GM19025 (cell line): Measurements from ENCODE around the gene LRRC1.
A peak's percentile ranks its signal among the peaks of the same experiment; 100 is the strongest.

Experiments
- ATAC-seq: cut with Tn5 transposase; IDR thresholded peaks from one replicate; pipeline ENCODE4 v1.9.1; 2021; ENCODE audit warnings: mild to moderate bottlenecking, low read depth, moderate library complexity; ENCODE audit not compliant: unreplicated experiment

LRRC1 gene

DNA sequence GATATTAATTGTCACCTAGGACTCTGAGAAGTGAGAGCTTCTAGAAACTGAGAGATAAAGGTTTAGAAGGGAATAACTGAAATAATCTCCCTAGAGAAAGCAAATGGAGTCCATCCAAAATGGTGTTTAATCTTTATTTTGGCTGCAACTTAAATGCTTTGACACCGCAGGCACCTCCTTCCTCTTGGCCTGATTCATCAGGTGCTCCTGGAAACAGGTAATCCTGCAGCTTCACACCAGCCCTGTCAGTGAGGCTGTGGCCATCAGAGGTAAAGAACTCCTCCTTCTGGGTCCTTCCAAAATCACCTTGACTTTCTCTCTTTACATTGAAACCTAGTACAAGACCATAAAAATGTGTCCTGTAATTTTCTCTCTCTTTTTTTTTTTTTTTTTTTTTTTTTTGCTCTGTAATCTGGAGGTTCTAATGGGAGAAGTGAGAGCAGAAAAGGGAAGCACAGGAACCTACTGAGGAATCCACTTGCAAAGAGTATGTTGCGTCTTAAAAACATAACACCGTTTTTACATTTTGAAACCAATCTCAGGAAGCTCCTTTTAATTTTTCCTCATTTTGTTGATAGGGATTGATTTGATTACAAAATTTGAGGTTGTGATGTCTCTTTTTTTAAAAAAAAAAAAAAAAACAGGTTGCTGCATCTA, 124.2 kb downstream of the LRRC1 start:
- no peak for ATAC-seq

DNA sequence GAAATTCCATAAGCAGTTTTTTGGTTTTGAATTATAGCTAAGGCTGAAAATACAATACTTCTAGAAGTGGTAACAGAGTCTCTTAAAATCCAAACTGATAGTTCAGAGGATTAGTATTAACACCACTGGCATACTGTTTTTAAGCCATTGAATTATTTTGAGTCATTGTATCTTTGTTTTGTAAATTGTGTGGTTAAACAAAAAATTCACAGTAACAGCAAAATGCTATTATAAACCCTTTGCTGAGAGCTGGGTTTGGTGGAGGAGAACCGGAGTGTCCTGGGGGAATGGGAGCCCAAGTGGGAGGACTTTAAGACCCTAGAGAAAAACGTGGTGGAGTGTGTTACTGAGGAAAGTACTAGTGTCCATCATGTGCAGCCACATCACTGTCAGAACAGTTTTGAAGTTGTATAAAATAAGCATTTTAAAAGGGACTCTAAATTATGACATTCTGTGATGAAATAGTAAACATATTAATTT, 125.1 kb downstream of the LRRC1 start:
- ATAC-seq, result no peak

DNA sequence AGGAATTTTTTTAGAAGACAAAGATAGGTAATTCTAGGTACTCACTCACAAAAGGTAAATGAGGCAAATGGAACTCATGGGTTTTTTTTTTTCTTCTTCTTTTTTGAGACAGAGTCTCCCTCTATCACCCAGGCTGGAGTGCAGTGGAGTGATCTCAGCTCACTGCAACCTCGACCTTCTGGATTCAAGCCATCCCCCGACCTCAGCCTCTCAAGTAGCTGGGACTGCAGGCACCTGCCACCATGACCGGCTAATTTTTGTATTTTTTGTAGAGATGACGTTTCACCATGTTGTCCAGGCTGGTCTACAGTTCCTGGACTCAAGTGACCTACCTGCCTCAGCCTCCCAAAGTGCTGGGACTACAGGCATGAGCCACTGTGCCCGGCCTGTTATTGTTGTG, 126.1 kb downstream of the LRRC1 start:
- no peak for ATAC-seq

DNA sequence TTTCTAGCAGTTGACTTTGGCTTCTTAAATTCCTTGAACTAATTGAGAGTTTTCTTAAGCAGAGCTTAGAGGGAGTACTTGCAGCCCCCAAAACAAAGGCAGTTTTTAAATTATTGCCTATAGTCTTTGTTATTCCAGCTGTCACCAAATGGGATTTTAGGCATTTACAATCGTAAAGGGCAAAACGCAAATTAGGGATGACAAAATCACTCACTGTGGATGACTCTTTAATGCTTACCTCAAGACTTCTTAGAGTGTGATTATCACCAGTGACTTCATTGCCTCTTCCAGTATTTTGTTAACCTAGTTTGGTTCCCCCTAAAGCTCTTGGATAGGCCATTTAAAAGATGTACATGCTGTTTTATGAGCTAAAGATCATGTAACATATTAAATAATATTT, 126.8 kb downstream of the LRRC1 start:
- no peak for ATAC-seq

DNA sequence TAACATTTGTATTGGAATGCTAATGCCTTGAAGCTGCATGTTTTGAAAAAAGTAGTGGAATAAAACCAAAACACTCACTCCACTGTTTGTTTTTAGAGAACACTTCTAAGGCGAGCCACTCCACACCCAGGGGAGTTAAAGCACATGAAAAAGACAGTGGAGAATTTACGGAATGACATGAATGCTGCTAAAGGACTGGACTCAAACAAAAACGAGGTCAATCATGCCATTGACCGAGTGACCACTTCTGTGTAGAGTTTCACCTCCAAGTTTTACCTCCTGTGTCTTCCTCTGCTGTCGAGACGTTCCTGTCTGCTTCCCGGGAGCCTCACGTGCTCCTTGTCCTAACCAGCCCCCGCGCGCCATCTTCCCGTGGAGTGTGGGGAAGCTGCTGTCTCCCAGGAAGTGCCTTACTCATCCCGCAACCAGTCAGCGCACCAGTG, 127.8 kb downstream of the LRRC1 start:
- no peak for ATAC-seq

DNA sequence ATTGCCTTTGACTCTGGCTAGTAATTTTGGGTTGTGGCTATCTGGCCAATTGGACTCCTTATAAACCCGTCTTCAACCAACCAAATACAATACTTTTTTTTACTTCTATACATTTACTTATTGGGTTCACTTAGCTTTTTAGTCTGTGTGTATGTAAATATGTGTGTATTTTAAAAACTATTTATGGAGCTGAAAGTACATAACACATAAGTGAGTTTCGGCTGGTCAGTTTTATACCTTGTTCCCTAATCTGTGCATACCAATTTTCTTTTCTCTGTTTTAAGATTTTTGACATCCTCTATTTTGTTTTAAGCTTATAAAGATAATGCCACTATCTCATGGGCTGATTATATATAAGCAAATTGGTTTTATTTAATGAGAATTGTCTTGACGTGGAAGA, 129.5 kb downstream of the LRRC1 start:
- ATAC-seq, result peak; percentile 64

DNA sequence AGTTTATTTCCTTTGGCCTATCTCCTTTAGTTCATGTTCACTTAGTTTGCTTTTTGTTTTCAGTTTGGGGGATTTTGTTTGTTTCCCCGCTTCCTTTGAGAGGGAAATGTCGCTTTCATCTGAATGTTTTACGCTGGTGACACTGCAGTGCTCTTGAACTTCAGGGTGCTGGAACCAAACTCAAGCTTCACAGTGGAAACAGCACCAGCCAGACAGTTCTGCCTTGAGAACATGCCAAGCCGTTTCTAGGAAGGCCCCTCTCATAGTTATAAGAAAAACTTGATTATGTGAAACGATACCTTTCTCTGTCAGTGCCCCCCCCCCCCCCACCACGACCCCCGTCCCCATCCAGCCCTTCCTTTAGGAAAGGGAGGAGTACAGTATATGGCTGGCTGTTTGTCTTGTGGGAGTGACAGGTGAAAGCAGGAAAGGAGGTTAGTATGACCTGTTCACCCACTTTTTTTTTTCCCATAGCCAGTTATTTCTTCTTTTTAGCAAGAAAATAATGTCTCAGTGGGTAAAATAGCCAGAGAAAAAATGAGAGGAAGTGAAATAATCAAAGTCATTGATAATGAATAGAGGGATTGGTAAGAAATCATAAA, 130.1 kb downstream of the LRRC1 start:
- ATAC-seq, result no peak

DNA sequence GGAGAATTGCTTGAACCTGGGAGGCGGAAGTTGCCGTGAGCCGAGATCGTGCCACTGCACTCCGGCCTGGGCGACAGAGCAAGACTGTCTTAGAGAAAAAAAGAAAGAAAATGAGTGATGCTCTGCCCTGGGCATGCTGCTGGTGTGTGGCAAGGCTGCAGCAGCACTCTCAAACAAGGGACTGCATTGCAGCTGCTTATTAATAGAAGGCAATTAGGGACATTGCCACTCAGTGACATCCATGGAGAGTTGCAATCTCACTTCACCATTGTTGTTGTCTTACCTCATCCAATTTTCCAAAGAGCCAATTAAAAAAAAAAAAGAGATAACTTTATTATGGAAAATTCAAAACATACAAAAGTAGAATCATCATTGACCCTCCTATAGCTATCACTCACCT, 131.1 kb downstream of the LRRC1 start:
- no peak for ATAC-seq

DNA sequence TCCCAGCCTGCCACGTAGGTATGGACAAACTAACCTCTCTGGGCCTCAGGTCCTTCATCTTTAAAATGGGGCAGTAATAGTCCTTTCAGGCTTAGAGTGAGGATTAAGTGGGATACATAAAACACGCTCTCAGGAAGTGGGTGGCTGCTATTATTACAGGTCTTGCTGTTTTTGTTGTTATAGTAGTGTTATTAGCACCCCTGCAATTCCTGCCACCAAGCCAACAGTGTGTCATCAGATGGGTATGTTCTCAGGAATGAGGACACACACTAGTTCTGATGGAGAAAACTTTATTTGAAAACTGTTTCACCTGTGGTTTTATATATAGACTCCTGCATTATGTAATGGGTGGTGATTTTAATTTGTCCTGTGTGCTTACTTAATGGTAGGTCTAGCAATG, 131.7 kb downstream of the LRRC1 start:
- ATAC-seq, result no peak

DNA sequence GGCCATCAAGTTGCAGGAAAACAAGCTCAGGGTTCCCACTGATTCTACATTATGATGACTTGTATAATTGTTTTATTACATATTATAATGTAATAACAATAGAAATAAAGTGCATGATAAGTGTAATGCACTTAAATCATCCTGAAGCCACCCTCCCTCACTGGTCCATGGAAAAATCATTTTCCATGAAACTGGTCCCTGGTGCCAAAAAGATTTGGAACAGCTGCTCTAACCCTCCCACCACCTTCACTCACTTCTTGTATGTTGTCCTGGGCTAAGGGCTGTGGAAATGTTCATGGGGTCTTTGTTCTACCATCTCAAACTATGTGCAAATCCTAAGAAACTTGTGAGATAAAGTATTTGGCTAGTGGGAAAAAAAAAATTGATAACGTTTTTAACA, 133.8 kb downstream of the LRRC1 start:
- ATAC-seq, result no peak

DNA sequence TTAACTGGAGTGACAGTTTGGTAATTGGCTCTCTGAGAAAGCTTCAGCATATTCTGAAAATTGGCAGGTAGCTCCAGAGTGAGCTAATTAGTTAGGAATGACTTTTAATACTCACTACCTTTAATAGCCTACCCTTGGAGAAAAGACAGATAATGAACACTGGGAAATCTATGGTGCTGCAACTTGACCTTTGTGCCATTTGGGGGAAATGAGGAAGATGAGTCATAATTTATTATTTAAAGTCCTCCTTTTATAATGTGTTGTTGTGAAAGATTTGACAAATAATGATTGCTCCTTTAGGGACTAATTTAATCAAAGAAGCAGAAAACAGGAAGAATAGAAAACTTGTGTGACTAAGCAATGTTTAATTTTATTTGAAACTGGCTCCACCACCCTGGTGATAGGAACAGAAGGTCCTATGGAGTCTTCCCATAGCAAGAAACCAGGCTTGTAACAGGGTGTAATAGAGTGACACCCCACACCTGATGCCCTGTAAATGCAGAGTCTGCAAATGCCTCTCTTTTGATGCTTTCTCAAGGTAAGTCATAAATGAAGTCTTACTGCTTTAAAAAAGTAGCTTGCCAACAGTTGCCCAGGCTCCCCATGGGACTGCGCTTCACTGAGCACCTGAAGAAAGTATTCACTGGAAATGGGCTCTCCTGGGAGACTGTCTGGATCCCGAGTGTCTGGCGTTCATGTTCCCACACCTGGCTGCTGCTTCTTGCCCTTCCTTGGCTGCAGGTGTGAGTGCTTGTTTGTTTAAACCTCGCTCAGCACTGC, 134.4 kb downstream of the LRRC1 start:
- no peak for ATAC-seq

DNA sequence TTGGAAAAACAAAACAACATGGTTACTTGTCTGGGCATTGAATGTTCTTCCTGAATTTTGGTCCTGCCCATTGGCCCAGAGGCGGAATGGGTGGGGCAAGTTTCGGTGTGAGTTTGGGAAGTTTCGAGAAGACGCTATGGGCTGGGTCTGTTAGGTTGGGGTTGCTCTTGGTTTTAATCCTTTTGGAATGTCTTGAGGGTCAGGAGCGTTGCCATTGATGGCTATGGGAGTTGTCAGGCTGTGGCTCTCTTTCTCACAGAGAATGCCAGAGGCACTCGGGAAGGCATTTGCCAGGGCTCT, 135.0 kb downstream of the LRRC1 start:
- ATAC-seq, result no peak

DNA sequence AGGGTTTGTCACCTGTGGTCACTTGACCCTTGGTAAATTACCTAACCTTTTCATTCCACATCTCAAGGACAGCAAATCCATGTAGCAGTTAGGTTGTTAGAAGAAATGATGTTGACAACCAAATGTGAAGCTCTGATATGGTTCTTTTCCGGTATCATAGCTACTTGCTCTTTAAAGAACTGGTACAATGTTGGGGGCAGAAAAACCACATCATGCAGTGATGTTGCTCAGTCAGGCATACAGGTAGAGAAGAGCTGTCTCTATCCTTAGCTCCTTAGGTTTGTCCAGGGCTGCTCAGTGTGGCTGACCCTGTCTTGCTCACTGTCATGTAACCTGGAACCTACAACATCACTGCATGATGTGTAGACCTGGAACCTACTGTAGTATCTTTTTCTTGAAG, 135.5 kb downstream of the LRRC1 start:
- ATAC-seq, result no peak

DNA sequence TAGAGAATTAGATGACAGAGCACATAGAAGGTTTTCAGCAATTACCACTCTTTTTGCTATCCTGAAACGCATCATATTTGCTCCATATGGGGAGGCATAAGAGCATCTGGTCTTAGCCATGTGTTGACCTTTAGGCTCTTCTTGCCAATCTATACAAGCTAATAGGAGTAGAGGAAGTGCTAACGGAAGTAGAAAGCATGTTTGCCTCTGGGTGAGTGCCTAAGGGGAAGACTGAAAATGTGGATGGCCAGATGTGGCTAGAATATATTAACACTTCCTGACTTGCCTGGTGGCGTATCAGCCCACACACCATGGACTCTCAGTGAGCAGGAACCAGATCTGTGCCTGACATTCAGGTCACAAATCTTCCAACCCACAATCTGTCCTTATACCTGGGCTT, 136.3 kb downstream of the LRRC1 start:
- no peak for ATAC-seq

DNA sequence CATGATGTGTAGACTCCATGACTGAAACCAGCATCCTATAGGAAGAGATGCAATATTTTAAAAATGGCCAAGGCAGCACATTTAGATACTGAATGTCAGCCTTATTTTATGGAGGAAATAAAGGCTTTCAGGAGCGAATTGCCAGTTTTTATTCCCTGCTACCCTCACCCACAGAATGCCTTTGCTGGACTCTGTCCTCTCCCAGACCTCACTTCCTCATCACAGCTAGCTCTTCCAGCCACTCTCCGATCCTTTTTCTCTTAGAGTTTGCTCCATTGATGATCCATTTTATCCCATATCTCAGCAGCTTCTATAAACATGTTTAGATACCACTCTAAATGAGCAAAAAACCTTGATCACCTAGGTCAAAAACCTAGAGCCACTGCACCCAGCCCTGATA, 137.7 kb downstream of the LRRC1 start:
- no peak for ATAC-seq

DNA sequence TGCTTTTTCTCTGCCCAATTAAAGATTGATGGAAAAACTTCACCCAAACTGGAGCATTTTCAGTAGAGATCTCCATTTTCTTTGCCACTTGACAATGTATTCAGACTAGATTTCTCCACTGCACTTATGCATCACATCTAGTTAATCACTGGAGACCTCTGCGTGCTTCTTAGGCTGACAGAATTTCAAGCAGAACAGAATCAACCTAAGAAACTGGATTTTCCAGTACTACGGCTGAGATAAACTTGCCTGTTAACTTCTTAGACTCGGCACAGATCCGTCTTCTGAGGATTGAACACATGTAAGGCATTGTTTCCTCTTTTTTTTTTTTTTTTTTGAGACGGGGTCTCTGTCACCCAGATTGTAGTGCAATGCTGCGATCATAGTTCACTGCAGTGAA, 139.2 kb downstream of the LRRC1 start:
- no peak for ATAC-seq

DNA sequence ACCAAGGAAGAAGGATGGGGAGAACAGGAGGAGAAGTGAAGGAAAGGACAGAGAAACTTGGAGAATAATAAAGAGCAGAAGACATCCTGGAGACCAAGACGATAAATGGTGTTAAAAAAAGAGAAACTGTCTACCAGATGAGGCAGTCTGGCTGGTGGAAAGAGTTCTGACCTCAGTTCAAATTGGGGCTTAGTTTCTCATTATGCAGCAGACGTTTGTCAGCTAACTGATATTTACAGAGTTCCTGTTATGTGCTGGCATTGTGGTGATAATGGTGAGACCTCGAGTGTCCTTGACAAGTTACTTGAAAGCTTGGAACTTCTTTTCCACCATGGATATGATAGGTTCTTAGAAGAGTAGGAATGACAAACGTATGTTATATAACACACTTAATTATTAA, 142.7 kb downstream of the LRRC1 start:
- no peak for ATAC-seq

DNA sequence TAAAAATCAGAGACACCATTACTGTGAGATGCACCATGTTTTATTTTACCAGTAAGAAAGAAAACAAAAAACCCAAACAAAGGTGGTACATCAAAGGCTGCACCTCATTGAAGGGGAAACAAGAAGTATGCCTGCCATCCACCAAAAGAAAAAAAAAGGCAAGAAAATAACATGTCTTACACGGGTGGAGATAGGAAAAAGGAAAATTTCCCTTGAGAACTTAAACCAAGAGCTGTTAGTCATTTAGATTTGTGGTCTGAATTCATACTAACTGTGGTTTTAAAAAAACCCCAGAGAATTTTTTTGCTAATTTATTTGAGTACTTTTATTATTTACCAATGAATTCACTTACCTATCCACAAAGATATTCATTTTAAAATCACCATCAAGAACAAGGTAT, 144.0 kb downstream of the LRRC1 start:
- no peak for ATAC-seq

DNA sequence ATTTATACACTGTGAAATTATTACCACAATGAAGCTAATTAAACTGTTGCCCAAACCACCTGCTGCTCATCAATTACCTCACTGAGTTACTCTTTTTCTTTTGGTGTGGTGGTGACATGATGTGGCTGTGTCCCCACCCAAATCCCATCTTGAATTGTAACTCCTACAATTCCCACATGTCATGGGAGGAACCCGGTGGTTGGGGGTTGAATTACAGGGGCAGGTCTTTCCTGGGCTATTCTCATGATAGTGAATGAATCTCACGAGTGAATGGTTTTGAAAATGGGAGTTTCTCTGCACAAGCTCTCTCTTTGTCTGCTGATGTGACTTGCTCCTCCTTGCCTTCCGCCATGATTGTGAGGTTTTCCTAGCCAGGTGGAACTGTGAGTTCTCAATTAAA, 145.0 kb downstream of the LRRC1 start:
- no peak for ATAC-seq

DNA sequence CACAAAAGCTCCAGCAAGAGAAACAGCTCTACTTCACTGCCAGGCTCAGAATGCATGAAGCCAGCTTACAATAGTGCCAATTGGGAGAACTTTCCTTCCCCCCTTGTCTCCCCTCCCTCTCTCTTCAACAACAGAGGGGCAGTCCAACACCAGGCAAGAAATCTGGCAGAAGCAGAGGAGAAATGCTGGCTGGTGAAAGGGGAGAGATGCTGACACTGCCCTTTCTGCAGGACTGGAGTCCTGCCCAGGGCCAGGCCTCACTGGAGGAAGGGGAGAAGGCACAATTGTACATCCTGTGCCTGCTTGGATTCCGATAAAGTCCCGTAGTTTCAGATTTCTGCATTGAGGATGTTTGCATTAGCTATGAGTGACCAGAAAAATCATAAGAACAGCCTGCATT, 148.6 kb downstream of the LRRC1 start:
- no peak for ATAC-seq

DNA sequence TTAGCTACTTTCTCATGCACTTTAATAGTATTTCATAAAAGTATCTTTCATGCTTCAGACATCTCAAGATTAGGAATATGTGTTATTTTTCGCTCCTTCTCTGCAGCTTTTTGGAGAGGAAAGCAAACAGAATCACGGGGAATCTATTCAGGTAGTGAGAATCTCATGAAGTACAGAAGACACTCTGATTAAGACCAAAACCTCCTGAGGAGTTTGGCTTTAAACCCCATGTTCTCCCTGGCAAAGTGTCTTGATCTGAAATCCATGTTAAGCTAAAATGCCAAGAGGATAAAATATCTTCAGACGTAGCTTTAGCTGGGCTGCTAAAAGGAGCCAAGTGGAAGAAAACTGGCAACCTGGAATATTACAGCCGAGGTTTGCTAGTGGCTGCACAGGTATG, 149.3 kb downstream of the LRRC1 start:
- ATAC-seq, result no peak

DNA sequence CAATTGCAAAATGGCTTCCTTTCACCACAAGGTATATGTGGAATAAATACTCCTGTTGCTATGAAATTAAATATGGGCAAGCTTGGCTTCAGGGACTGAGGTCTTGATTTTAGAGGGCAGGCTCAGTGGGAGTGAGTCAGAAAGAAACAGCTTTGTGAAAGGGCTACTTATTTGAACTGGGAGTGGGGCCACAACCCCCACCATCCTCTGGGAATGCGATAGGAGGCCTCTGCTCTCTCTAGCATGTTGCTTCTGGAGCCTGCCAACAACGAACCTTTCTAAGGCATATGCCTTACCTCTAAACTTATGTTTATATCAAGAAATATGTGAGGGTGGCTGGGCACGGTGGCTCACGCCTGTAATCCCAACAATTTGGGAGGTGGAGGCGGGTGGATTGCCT, 149.7 kb downstream of the LRRC1 start:
- ATAC-seq, result no peak
